ENCODE results near the gene WNT3A. TPM values are rescaled to one million over a fixed set of nuclear protein-coding genes. Genes with fewer than 3 reads are reported as not detected.

The WNT3A gene
- total and polyA plus RNA-seq, 2 of the 4 experiments (the other 2 are of a cell fraction): not detected

- Histone ChIP-seq H3K27me3 (ENCODE audit: control insufficient read depth, insufficient read depth, low read length) (peaks cover 42% of the 10 kb centered on the region), H2AK9ac (replicated peaks; ENCODE audit: low read depth, low read length, poor library complexity) (no peak overlapping the region), H3K9me1 (ENCODE audit: insufficient read depth, low read length) (no peaks in the 10 kb centered on the region), H3K23ac (ENCODE audit: low read depth, low read length) (no peak overlapping the region), H3K4me2 (ENCODE audit: low read depth, low read length) (no peak overlapping the region), H2BK20ac (ENCODE audit: low read depth, low read length) (no peak overlapping the region), H2BK5ac (ENCODE audit: low read depth, low read length, poor library complexity, severe bottlenecking) (no peak overlapping the region), H3K18ac (ENCODE audit: low read depth, low read length) (no peak overlapping the region), H3K9ac (ENCODE audit: low read depth, low read length) (no peak overlapping the region), H3K4me1 (ENCODE audit: control insufficient read depth, insufficient read depth, low read length) (no peaks in the 10 kb centered on the region), H3K9me3 (ENCODE audit: control insufficient read depth, insufficient read depth, low read length) (no peaks in the 10 kb centered on the region), H4K20me1 (ENCODE audit: insufficient read depth, low read length) (no peaks in the 10 kb centered on the region), H3K27ac (ENCODE audit: insufficient read depth, low read length) (no peak overlapping the region), H2AK5ac (ENCODE audit: low read depth, low read length) (no peak overlapping the region), H3K36me3 (ENCODE audit: control insufficient read depth, insufficient read depth, low read length) (no peaks in the 10 kb centered on the region), H3K14ac (replicated peaks; ENCODE audit: low read depth, low read length) (no peak overlapping the region), H4K5ac (ENCODE audit: low read depth, low read length) (no peak overlapping the region), H3K4ac (ENCODE audit: low read depth, low read length) (no peak overlapping the region), H3K4me3 (ENCODE audit: insufficient read depth, low read depth, low read length) (no peak overlapping the region), H2BK120ac (ENCODE audit: low read depth, low read length) (no peak overlapping the region), H3K56ac (ENCODE audit: extremely low read depth, insufficient read depth, low read length) (no peak overlapping the region), H2BK15ac (ENCODE audit: low read depth, low read length) (no peak overlapping the region), H2AFZ (replicated peaks; ENCODE audit: low read length, poor library complexity) (no peak overlapping the region), H4K91ac (ENCODE audit: insufficient read depth, low read depth, low read length) (no peak overlapping the region), H3K79me1 (ENCODE audit: low read depth in 1 of 2, low read length in 2 of 2) (no peaks in the 10 kb centered on the region), H4K8ac (ENCODE audit: low read depth in 2 of 2, low read length in 2 of 2) (no peak overlapping the region)
- DNase-seq: no peak
- intact Hi-C loops (cut with micrococcal nuclease): no loop called here
- WGBS, 2 experiments (ENCODE audit: extremely low coverage in 2 of 2, insufficient read length in 1 of 2): 100% methylated on average over 1 of the region's 8 CpGs; no CpG with 5 or more reads in 1 of the 2 experiments
- POLR2A ChIA-PET (ENCODE audit: unreplicated experiment): no interaction called here
- dilution Hi-C loops (cut with HindIII; ENCODE audit: low sequenced_read_pairs, unreplicated experiment): no loop called here
- no TSS peak for BruUV-seq (replicated peaks)
- no peak for ATAC-seq (ENCODE audit: low read depth)
- in situ Hi-C loops (cut with MboI; ENCODE audit: low sequenced_read_pairs): no loop called here
- CTCF ChIA-PET: no interaction called here
- TF ChIP-seq USF2 (IDR thresholded peaks at IDR 0.05; ENCODE audit: low read depth, low read length): no peak
- TF ChIP-seq CHD1 (IDR thresholded peaks at IDR 0.05; ENCODE audit: low read depth, low read length): no peak
- TF ChIP-seq RAD21 (IDR thresholded peaks at IDR 0.05; ENCODE audit: low read length): no peak
- TF ChIP-seq CEBPB (IDR thresholded peaks at IDR 0.05; ENCODE audit: low read depth, low read length): no peak
- no peak for TF ChIP-seq RCOR1 (IDR thresholded peaks at IDR 0.05; ENCODE audit: insufficient replicate concordance, low read length)
- TF ChIP-seq POLR2A (IDR thresholded peaks at IDR 0.05; ENCODE audit: low read depth, low read length): no peak
- no peak for TF ChIP-seq NFE2L2 (IDR thresholded peaks at IDR 0.05; ENCODE audit: low read depth, low read length)
- TF ChIP-seq CTCF (conservative IDR thresholded peaks at IDR 0.05; ENCODE audit: low read depth, low read length): no peak
- no peak for TF ChIP-seq MAFK (IDR thresholded peaks at IDR 0.05; ENCODE audit: low read depth, low read length)
- no peak for TF ChIP-seq BHLHE40 (IDR thresholded peaks at IDR 0.05; ENCODE audit: low read depth, low read length)
- no peak for TF ChIP-seq FOS (IDR thresholded peaks at IDR 0.05; ENCODE audit: low read depth, low read length)
- no peak for TF ChIP-seq ELK1 (IDR thresholded peaks at IDR 0.05; ENCODE audit: borderline replicate concordance, low read depth, low read length)
- no peak for TF ChIP-seq MXI1 (IDR thresholded peaks at IDR 0.05; ENCODE audit: borderline replicate concordance, low read depth, low read length)
Measured at GRCh38 chr1:228036701-228037231, 30.0 kb downstream of the WNT3A start.
